ENCODE data around the gene PHLDB3. TPM values are rescaled to one million over a fixed set of nuclear protein-coding genes. Genes with fewer than 3 reads are reported as not detected.

PHLDB3 gene
- total and polyA plus RNA-seq, 2 of the 4 experiments (the other 2 are of a cell fraction), result 2.9 to 10.6 TPM

DNA sequence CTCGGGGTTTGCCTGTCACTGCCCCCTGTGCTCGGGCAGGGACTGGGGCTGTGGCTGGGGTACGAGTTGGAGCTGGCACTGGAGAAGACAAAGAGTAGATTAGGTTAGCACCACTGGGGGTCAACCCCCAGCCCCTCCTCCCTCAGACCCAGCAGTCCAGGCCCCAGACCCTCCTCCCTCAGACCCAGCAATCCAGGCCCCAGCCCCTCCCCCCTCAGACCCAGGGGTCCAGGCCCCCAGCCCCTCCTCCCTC is 47.6 kb upstream of the PHLDB3 start:
- Histone ChIP-seq H3K14ac (replicated peaks; ENCODE audit: low read depth, low read length) (no peak overlapping the region), H2AK5ac (ENCODE audit: low read depth, low read length) (no peak overlapping the region), H3K4me3 (ENCODE audit: insufficient read depth, low read depth, low read length) (no peak overlapping the region), H3K27me3 (ENCODE audit: control insufficient read depth, insufficient read depth, low read length) (no peaks in the 10 kb centered on the region), H4K5ac (ENCODE audit: low read depth, low read length) (no peak overlapping the region), H4K20me1 (ENCODE audit: insufficient read depth, low read length) (no peaks in the 10 kb centered on the region), H3K18ac (ENCODE audit: low read depth, low read length) (no peak overlapping the region), H4K8ac (ENCODE audit: low read depth in 2 of 2, low read length in 2 of 2) (no peak overlapping the region), H2BK15ac (ENCODE audit: low read depth, low read length) (no peak overlapping the region), H3K4me2 (ENCODE audit: low read depth, low read length) (no peak overlapping the region), H3K79me1 (ENCODE audit: low read depth in 1 of 2, low read length in 2 of 2) (peaks cover 7 to 9% of the 10 kb centered on the region in 2 experiments; a peak in 3 of 4 replicates), H2AFZ (replicated peaks; ENCODE audit: low read length, poor library complexity) (no peak overlapping the region), H4K91ac (ENCODE audit: insufficient read depth, low read depth, low read length) (no peak overlapping the region), H2BK120ac (ENCODE audit: low read depth, low read length) (no peak overlapping the region), H2BK5ac (ENCODE audit: low read depth, low read length, poor library complexity, severe bottlenecking) (no peak overlapping the region), H2AK9ac (replicated peaks; ENCODE audit: low read depth, low read length, poor library complexity) (no peak overlapping the region), H2BK20ac (ENCODE audit: low read depth, low read length) (no peak overlapping the region), H3K56ac (ENCODE audit: extremely low read depth, insufficient read depth, low read length) (no peak overlapping the region), H3K9ac (ENCODE audit: low read depth, low read length) (no peak overlapping the region), H3K4ac (ENCODE audit: low read depth, low read length) (no peak overlapping the region), H3K27ac (ENCODE audit: insufficient read depth, low read length) (no peak overlapping the region), H3K23ac (ENCODE audit: low read depth, low read length) (no peak overlapping the region), H3K4me1 (ENCODE audit: control insufficient read depth, insufficient read depth, low read length) (no peaks in the 10 kb centered on the region), H3K36me3 (ENCODE audit: control insufficient read depth, insufficient read depth, low read length) (peaks cover 31% of the 10 kb centered on the region), H3K9me3 (ENCODE audit: control insufficient read depth, insufficient read depth, low read length) (no peaks in the 10 kb centered on the region), H3K9me1 (ENCODE audit: insufficient read depth, low read length) (no peaks in the 10 kb centered on the region)
- DNase-seq (no peak), ATAC-seq (ENCODE audit: low read depth) (no peak)
- intact Hi-C loops (cut with micrococcal nuclease), result no loop called here
- TF ChIP-seq, protein P1, sequence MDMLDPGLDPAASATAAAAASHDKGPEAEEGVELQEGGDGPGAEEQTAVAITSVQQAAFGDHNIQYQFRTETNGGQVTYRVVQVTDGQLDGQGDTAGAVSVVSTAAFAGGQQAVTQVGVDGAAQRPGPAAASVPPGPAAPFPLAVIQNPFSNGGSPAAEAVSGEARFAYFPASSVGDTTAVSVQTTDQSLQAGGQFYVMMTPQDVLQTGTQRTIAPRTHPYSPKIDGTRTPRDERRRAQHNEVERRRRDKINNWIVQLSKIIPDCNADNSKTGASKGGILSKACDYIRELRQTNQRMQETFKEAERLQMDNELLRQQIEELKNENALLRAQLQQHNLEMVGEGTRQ (IDR thresholded peaks at IDR 0.05; ENCODE audit: low read depth, low read length), result no peak
- TF ChIP-seq NFE2L2 (IDR thresholded peaks at IDR 0.05; ENCODE audit: low read depth, low read length) (no peak), MXI1 (IDR thresholded peaks at IDR 0.05; ENCODE audit: borderline replicate concordance, low read depth, low read length) (no peak), RCOR1 (IDR thresholded peaks at IDR 0.05; ENCODE audit: insufficient replicate concordance, low read length) (no peak), RFX5 (IDR thresholded peaks at IDR 0.05; ENCODE audit: low read depth, low read length) (no peak)
- TF ChIP-seq, protein P2, sequence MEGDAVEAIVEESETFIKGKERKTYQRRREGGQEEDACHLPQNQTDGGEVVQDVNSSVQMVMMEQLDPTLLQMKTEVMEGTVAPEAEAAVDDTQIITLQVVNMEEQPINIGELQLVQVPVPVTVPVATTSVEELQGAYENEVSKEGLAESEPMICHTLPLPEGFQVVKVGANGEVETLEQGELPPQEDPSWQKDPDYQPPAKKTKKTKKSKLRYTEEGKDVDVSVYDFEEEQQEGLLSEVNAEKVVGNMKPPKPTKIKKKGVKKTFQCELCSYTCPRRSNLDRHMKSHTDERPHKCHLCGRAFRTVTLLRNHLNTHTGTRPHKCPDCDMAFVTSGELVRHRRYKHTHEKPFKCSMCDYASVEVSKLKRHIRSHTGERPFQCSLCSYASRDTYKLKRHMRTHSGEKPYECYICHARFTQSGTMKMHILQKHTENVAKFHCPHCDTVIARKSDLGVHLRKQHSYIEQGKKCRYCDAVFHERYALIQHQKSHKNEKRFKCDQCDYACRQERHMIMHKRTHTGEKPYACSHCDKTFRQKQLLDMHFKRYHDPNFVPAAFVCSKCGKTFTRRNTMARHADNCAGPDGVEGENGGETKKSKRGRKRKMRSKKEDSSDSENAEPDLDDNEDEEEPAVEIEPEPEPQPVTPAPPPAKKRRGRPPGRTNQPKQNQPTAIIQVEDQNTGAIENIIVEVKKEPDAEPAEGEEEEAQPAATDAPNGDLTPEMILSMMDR (conservative IDR thresholded peaks at IDR 0.05; ENCODE audit: low read depth, low read length), result no peak
- BruUV-seq (replicated peaks), result no TSS peak
- POLR2A ChIA-PET (ENCODE audit: unreplicated experiment), result no interaction called here
- in situ Hi-C loops (cut with MboI; ENCODE audit: low sequenced_read_pairs), result loop anchor here (5.0 kb wide), 1 partner anchor 100 kb away; no protein-coding TSS in a partner anchor
- dilution Hi-C loops (cut with HindIII; ENCODE audit: low sequenced_read_pairs, unreplicated experiment), result no loop called here
- CTCF ChIA-PET, result no interaction called here
- WGBS, 2 experiments (ENCODE audit: extremely low coverage in 2 of 2, insufficient read length in 1 of 2), result no CpG with 5 or more reads among the region's 3 CpGs
